Measurements from ENCODE around the gene GYS1. TPM values are rescaled to one million over a fixed set of nuclear protein-coding genes. Genes with fewer than 3 reads are reported as not detected.

Gene GYS1
- total RNA-seq, 1 experiment from 2014 or later = 34.3 TPM

GRCh38 chr19:48962029-48962848, 30.9 kb downstream of the GYS1 start:
- H3K36me3 ChIP-seq = peaks cover 28% of the 10 kb centered on the region
- H3K27me3 ChIP-seq = no peaks in the 10 kb centered on the region
- peak; percentile 35 for DNase-seq
- no peak overlapping the region for H3K4me3 ChIP-seq
- no peaks in the 10 kb centered on the region; the same call in 1 of the 2 replicates for H3K9me3 ChIP-seq

GRCh38 chr19:48961673-48962028, 31.5 kb downstream of the GYS1 start:
- no peaks in the 10 kb centered on the region; the same call in 1 of the 2 replicates for H3K9me3 ChIP-seq
- peaks cover 25% of the 10 kb centered on the region for H3K36me3 ChIP-seq
- H3K27me3 ChIP-seq = no peaks in the 10 kb centered on the region
- DNase-seq = no peak
- no peak overlapping the region for H3K4me3 ChIP-seq

GRCh38 chr19:48961051-48961649, 32.0 kb downstream of the GYS1 start:
- Histone ChIP-seq H3K9me3 (no peaks in the 10 kb centered on the region; the same call in 1 of the 2 replicates), H3K27me3 (no peaks in the 10 kb centered on the region), H3K4me3 (no peak overlapping the region), H3K36me3 (peaks cover 22% of the 10 kb centered on the region)
- no peak for DNase-seq

- H3K27me3 ChIP-seq = no peaks in the 10 kb centered on the region
- no peak overlapping the region for H3K4me3 ChIP-seq
- no peaks in the 10 kb centered on the region for H3K9me3 ChIP-seq
- H3K36me3 ChIP-seq = peaks cover 28% of the 10 kb centered on the region
- no peak for DNase-seq
Observed at GRCh38 chr19:48959341-48960239, 33.5 kb downstream of the GYS1 start.

- DNase-seq = no peak
- H3K4me3 ChIP-seq = no peak overlapping the region
- H3K9me3 ChIP-seq = no peaks in the 10 kb centered on the region
- H3K36me3 ChIP-seq = peaks cover 28% of the 10 kb centered on the region
- no peaks in the 10 kb centered on the region for H3K27me3 ChIP-seq
Observed at GRCh38 chr19:48958006-48958405, 35.1 kb downstream of the GYS1 start.

- Histone ChIP-seq H3K4me3 (peak overlapping the region; percentile 96), H3K9me3 (no peaks in the 10 kb centered on the region), H3K36me3 (peaks cover 28% of the 10 kb centered on the region), H3K27me3 (no peaks in the 10 kb centered on the region)
- no peak for DNase-seq
Observed at GRCh38 chr19:48955308-48955958, 37.7 kb downstream of the GYS1 start.

GRCh38 chr19:48954595-48955307, 38.4 kb downstream of the GYS1 start, which contains the start of gene BAX:
Gene BAX (plus strand): TSS chr19:48954875. CDS start chr19:48954929, 54 bp downstream.
- Histone ChIP-seq H3K27me3 (no peaks in the 10 kb centered on the region), H3K36me3 (peaks cover 28% of the 10 kb centered on the region), H3K9me3 (no peaks in the 10 kb centered on the region), H3K4me3 (peak within 1 kb of the TSS; percentile 96)
- DNase-seq = peak; percentile 98

- peak overlapping the region; percentile 96 for H3K4me3 ChIP-seq
- H3K27me3 ChIP-seq = no peaks in the 10 kb centered on the region
- no peak for DNase-seq
- peaks cover 28% of the 10 kb centered on the region for H3K36me3 ChIP-seq
- H3K9me3 ChIP-seq = no peaks in the 10 kb centered on the region
Observed at GRCh38 chr19:48953990-48954594, 39.0 kb downstream of the GYS1 start.

- H3K4me3 ChIP-seq = no peak overlapping the region
- H3K9me3 ChIP-seq = 0 out of 2 replicates have a peak, but pooled peaks cover 1% of the 10 kb centered on the region
- H3K27me3 ChIP-seq = no peaks in the 10 kb centered on the region
- peaks cover 23% of the 10 kb centered on the region for H3K36me3 ChIP-seq
- DNase-seq = no peak
Observed at GRCh38 chr19:48953141-48953540, 40.0 kb downstream of the GYS1 start.

GRCh38 chr19:48950830-48951519, 42.1 kb downstream of the GYS1 start:
- peaks cover 9% of the 10 kb centered on the region for H3K9me3 ChIP-seq
- H3K36me3 ChIP-seq = peaks cover 11% of the 10 kb centered on the region
- H3K4me3 ChIP-seq = no peak overlapping the region
- no peak for DNase-seq
- no peaks in the 10 kb centered on the region for H3K27me3 ChIP-seq

GRCh38 chr19:48950159-48950558, 43.0 kb downstream of the GYS1 start:
- no peak overlapping the region for H3K4me3 ChIP-seq
- peaks cover 9% of the 10 kb centered on the region for H3K9me3 ChIP-seq
- no peaks in the 10 kb centered on the region for H3K27me3 ChIP-seq
- DNase-seq = no peak
- peaks cover 3% of the 10 kb centered on the region for H3K36me3 ChIP-seq

- Histone ChIP-seq H3K27me3 (no peaks in the 10 kb centered on the region), H3K36me3 (no peaks in the 10 kb centered on the region), H3K9me3 (peaks cover 9% of the 10 kb centered on the region), H3K4me3 (no peak overlapping the region)
- no peak for DNase-seq
Observed at GRCh38 chr19:48947258-48947542, 45.9 kb downstream of the GYS1 start.

- Histone ChIP-seq H3K4me3 (no peak overlapping the region), H3K9me3 (peaks cover 9% of the 10 kb centered on the region), H3K36me3 (no peaks in the 10 kb centered on the region), H3K27me3 (no peaks in the 10 kb centered on the region)
- no peak for DNase-seq
Observed at GRCh38 chr19:48946463-48947257, 46.4 kb downstream of the GYS1 start.

- H3K27me3 ChIP-seq = no peaks in the 10 kb centered on the region
Observed at GRCh38 chr19:48945817-48946216, 47.3 kb downstream of the GYS1 start.

GRCh38 chr19:48945415-48945814, 47.7 kb downstream of the GYS1 start:
- no peak for DNase-seq
- Histone ChIP-seq H3K36me3 (no peaks in the 10 kb centered on the region), H3K9me3 (peaks cover 9% of the 10 kb centered on the region), H3K27me3 (no peaks in the 10 kb centered on the region), H3K4me3 (no peak overlapping the region)

More at GRCh38 chr19:48945817-48946216, 47.3 kb downstream of the GYS1 start:
- DNase-seq = no peak
- Histone ChIP-seq H3K36me3 (no peaks in the 10 kb centered on the region), H3K9me3 (peaks cover 9% of the 10 kb centered on the region), H3K4me3 (no peak overlapping the region)

Measured in MG63 (cell line).